Measurements from ENCODE around the gene MMEL1.

DNA sequence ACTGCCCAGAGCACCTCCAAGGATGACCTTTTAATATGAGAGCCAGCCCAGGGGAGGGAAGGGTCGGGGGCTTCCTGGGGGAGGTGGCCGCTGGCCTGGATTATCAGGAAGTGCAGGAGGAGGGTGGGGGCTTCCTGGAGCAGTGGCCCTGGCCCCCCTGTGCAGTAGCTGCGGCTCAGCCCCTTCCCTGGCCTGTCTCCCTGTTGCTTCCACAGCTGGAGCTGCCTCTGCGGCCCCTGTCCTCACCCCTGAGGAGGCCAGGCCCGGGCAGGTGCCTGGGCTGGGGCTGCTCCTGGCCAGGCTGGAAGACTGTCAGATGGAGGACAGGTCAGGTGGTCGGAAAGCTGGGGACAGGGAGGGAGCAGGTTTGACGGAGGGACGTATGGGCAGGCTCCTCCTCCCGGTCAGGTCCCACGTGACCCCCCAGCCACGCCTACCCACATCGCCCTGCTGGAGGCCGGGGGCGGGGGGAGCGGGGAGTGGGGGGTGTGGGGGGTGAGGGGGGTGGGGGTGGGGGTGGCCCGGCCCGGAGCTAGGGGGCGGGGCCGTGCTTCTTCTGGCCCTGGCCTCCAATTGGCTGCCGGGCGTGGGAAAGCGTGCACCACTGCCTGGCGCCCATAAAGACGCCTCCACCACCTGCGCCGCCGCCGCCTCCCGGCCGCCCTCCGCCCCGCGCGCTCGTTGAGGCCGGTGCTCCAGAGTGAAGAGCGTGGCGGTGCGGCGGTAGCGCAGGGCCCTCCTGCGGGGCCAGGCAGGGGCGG, 86.9 kb downstream of the MMEL1 start:
- TF ChIP-seq HOXA7 (CRISPR knock-in tag; IDR thresholded peaks at IDR 0.05) (no peak), CHD2 (IDR thresholded peaks at IDR 0.05; ENCODE audit: low read length, partially characterized antibody) (no peak)
